Ishikawa (cell line): ENCODE measurements around the gene PTPRE.

Source experiments
- CEBPB ChIP-seq: IDR thresholded peaks from 2 replicates; pipeline ENCODE4 v1.6.1; 2012
- CREB1 ChIP-seq: IDR thresholded peaks from 2 replicates; pipeline ENCODE4 v1.6.1; 2012; ENCODE audit warnings: low read depth
- EGR1 ChIP-seq: IDR thresholded peaks from 2 replicates; pipeline ENCODE4 v1.6.1; 2012
- MAX ChIP-seq: IDR thresholded peaks from 2 replicates; pipeline ENCODE4 v1.6.1; 2012
- RAD21 ChIP-seq: IDR thresholded peaks from 2 replicates; pipeline ENCODE4 v1.6.1; 2012; ENCODE audit warnings: low read depth
- REST ChIP-seq: IDR thresholded peaks from 2 replicates; pipeline ENCODE4 v1.6.1; 2012; ENCODE audit warnings: low read depth, mild to moderate bottlenecking

GRCh38 chr10:127976701-127977356, 69.9 kb downstream of the PTPRE start:
- TF ChIP-seq EGR1, result no peak
- no peak for TF ChIP-seq CREB1
- no peak for TF ChIP-seq RAD21
- TF ChIP-seq MAX, result no peak
- no peak for TF ChIP-seq CEBPB
- TF ChIP-seq REST, result no peak
